ENCODE data around the gene IL17C.

Gene IL17C

GRCh38 chr16:88688013-88688778, 49.8 kb downstream of the IL17C start:
- TF ChIP-seq CTCF (IDR thresholded peaks at IDR 0.05; ENCODE audit: low read depth, low read length, poor library complexity, severe bottlenecking) (no peak), EZH2phosphoT487 (IDR thresholded peaks at IDR 0.05; ENCODE audit: borderline replicate concordance, low read length) (no peak)
- no peak overlapping the region for H3K27ac ChIP-seq (ENCODE audit: low read depth, low read length)
- no peaks in the 10 kb centered on the region for H3K9me2 ChIP-seq (replicated peaks; ENCODE audit: control insufficient read depth, low read length)
- H3K4me3 ChIP-seq (ENCODE audit: low read length): no peak overlapping the region
- H3K79me2 ChIP-seq (ENCODE audit: control insufficient read depth, low read length): no peaks in the 10 kb centered on the region
- H3F3A ChIP-seq (ENCODE audit: control insufficient read depth, insufficient read depth): 0 out of 2 replicates have a peak, but pooled peaks cover 2% of the 10 kb centered on the region
- H3K4me1 ChIP-seq (ENCODE audit: control insufficient read depth, low read length): peaks cover 40% of the 10 kb centered on the region
- H3K4me2 ChIP-seq (ENCODE audit: low read length): no peak overlapping the region
- H3K27me3 ChIP-seq (ENCODE audit: control insufficient read depth, low read length): peaks cover 8% of the 10 kb centered on the region
- no peaks in the 10 kb centered on the region for H4K20me1 ChIP-seq (ENCODE audit: control insufficient read depth, insufficient read depth, low read depth, low read length)
- H3K36me3 ChIP-seq (ENCODE audit: control insufficient read depth, low read length): no peaks in the 10 kb centered on the region
- no peaks in the 10 kb centered on the region for H3K9me3 ChIP-seq (ENCODE audit: control insufficient read depth, insufficient read depth, low read length)

Measured in DOHH2 (cell line).